ENCODE measurements around the gene COQ2.
A peak's percentile ranks its signal among the peaks of the same experiment; 100 is the strongest.
"Not testable (repeated sequence)": the region's sequence is repeated elsewhere in the genome, so short reads cannot be mapped to it uniquely, and the experiment has no call there.

COQ2 gene

GRCh38 chr4:83307920-83308319 is 23.3 kb upstream of the COQ2 start:
- H3K9me3 Mint-ChIP-seq, result no peaks in the 10 kb centered on the region
- CTCF ChIA-PET, result interaction anchor here (1.5 kb wide), 1 partner anchor 16 kb away, joined by 4 read pairs; no protein-coding TSS in a partner anchor
- H3K4me3 Mint-ChIP-seq, result no peak overlapping the region
- no peaks in the 10 kb centered on the region for H3K27me3 Mint-ChIP-seq
- H3K4me1 Mint-ChIP-seq, result no peaks in the 10 kb centered on the region
- H3K36me3 Mint-ChIP-seq, result peaks cover 54% of the 10 kb centered on the region
- DNase-seq, result no peak
- H3K27ac Mint-ChIP-seq, result no peak overlapping the region

- no peaks in the 10 kb centered on the region for H3K9me3 Mint-ChIP-seq
Observed at GRCh38 chr4:83305187-83305586, 20.6 kb upstream of the COQ2 start.

GRCh38 chr4:83297548-83298260 is 13.1 kb upstream of the COQ2 start:
- CTCF ChIA-PET, result interaction anchor here (1.2 kb wide), 1 partner anchor 29 kb away, joined by 3 read pairs; no protein-coding TSS in a partner anchor
- Mint-ChIP-seq H3K36me3 (peaks cover 36% of the 10 kb centered on the region), H3K27ac (peak overlapping the region; percentile 30), H3K27me3 (no peaks in the 10 kb centered on the region), H3K9me3 (no peaks in the 10 kb centered on the region), H3K4me3 (no peak overlapping the region), H3K4me1 (peaks cover 15% of the 10 kb centered on the region)
- DNase-seq, result no peak

More at GRCh38 chr4:83305187-83305586, 20.6 kb upstream of the COQ2 start:
- no peaks in the 10 kb centered on the region for H3K4me1 Mint-ChIP-seq
- no peak overlapping the region for H3K4me3 Mint-ChIP-seq
- H3K27ac Mint-ChIP-seq, result no peak overlapping the region
- CTCF ChIA-PET, result no interaction called here
- no peaks in the 10 kb centered on the region for H3K27me3 Mint-ChIP-seq
- peaks cover 55% of the 10 kb centered on the region for H3K36me3 Mint-ChIP-seq
- no peak for DNase-seq

- H3K4me1 Mint-ChIP-seq, result peaks cover 12% of the 10 kb centered on the region
- peak overlapping the region; percentile 4 for H3K27ac Mint-ChIP-seq
Observed at GRCh38 chr4:83293305-83294046, 8.9 kb upstream of the COQ2 start.

GRCh38 chr4:83290059-83290774 is 5.6 kb upstream of the COQ2 start:
- H3K27me3 Mint-ChIP-seq, CTCF ChIA-PET, H3K4me1 Mint-ChIP-seq, H3K9me3 Mint-ChIP-seq, DNase-seq, H3K27ac Mint-ChIP-seq, H3K4me3 Mint-ChIP-seq: not testable (repeated sequence)
- H3K36me3 Mint-ChIP-seq, result peaks cover 11% of the 10 kb centered on the region

More at GRCh38 chr4:83293305-83294046, 8.9 kb upstream of the COQ2 start:
- Mint-ChIP-seq H3K4me3 (no peak overlapping the region), H3K36me3 (peaks cover 22% of the 10 kb centered on the region), H3K27me3 (no peaks in the 10 kb centered on the region), H3K9me3 (peaks cover 6% of the 10 kb centered on the region)
- CTCF ChIA-PET, result interaction anchor here (1.6 to 2.6 kb wide), 3 partner anchors 9 to 95 kb away, joined by 3 to 9 read pairs (median 3); partner anchors contain the start of gene COQ2
- no peak for DNase-seq

GRCh38 chr4:83288381-83288780 is 3.8 kb upstream of the COQ2 start:
- CTCF ChIA-PET, H3K9me3 Mint-ChIP-seq, H3K27me3 Mint-ChIP-seq, H3K36me3 Mint-ChIP-seq, DNase-seq, H3K27ac Mint-ChIP-seq, H3K4me3 Mint-ChIP-seq: not testable (repeated sequence)
- H3K4me1 Mint-ChIP-seq, result peaks cover 18% of the 10 kb centered on the region

- Mint-ChIP-seq H3K27ac (peak overlapping the region; percentile 99), H3K4me1 (peaks cover 48% of the 10 kb centered on the region), H3K27me3 (no peaks in the 10 kb centered on the region), H3K36me3 (peaks cover 3% of the 10 kb centered on the region), H3K4me3 (peak overlapping the region; percentile 92), H3K9me3 (peaks cover 1% of the 10 kb centered on the region)
- DNase-seq, result peak; percentile 38
- CTCF ChIA-PET, result interaction anchor here (0.8 to 5.5 kb wide), 13 partner anchors 9 to 250 kb away, joined by 3 to 43 read pairs (median 6); partner anchors contain the start of genes COPS4, HELQ and MRPS18C
Observed at GRCh38 chr4:83285055-83285407, 433 bp upstream of the COQ2 start.

- H3K4me3 Mint-ChIP-seq, result peak overlapping the region; percentile 92
- CTCF ChIA-PET, result interaction anchor here (0.8 to 5.5 kb wide), 18 partner anchors 10 to 431 kb away, joined by 3 to 43 read pairs (median 4); partner anchors contain the start of genes COPS4, HELQ and MRPS18C
- peaks cover 50% of the 10 kb centered on the region for H3K4me1 Mint-ChIP-seq
- peaks cover 8% of the 10 kb centered on the region for H3K36me3 Mint-ChIP-seq
- H3K9me3 Mint-ChIP-seq, result no peaks in the 10 kb centered on the region
- H3K27ac Mint-ChIP-seq, result peak overlapping the region; percentile 85
- no peak for DNase-seq
- no peaks in the 10 kb centered on the region for H3K27me3 Mint-ChIP-seq
Observed at GRCh38 chr4:83283181-83283580, 1.4 kb downstream of the COQ2 start.

GRCh38 chr4:83282049-83282535 is 2.5 kb downstream of the COQ2 start:
- Mint-ChIP-seq H3K9me3 (no peaks in the 10 kb centered on the region), H3K27me3 (no peaks in the 10 kb centered on the region), H3K4me1 (peaks cover 54% of the 10 kb centered on the region), H3K27ac (no peak overlapping the region), H3K4me3 (no peak overlapping the region), H3K36me3 (peaks cover 8% of the 10 kb centered on the region)
- CTCF ChIA-PET, result interaction anchor here (0.6 to 5.5 kb wide), 15 partner anchors 11 to 430 kb away, joined by 3 to 43 read pairs (median 7); partner anchors contain the start of gene COPS4
- peak; percentile 73 for DNase-seq

GRCh38 chr4:83281307-83281706 is 3.3 kb downstream of the COQ2 start:
- no peak overlapping the region for H3K27ac Mint-ChIP-seq
- no peaks in the 10 kb centered on the region for H3K9me3 Mint-ChIP-seq
- H3K4me3 Mint-ChIP-seq, result no peak overlapping the region
- peaks cover 61% of the 10 kb centered on the region for H3K4me1 Mint-ChIP-seq
- H3K27me3 Mint-ChIP-seq, result no peaks in the 10 kb centered on the region
- H3K36me3 Mint-ChIP-seq, result peaks cover 11% of the 10 kb centered on the region
- CTCF ChIA-PET, result interaction anchor here (0.6 to 5.5 kb wide), 26 partner anchors 10 to 429 kb away, joined by 3 to 43 read pairs (median 5); partner anchors contain the start of gene COPS4
- DNase-seq, result no peak

GRCh38 chr4:83276299-83277040 is 8.1 kb downstream of the COQ2 start:
- H3K27ac Mint-ChIP-seq, result peak overlapping the region; percentile 53
- H3K4me3 Mint-ChIP-seq, result no peak overlapping the region
- H3K9me3 Mint-ChIP-seq, result no peaks in the 10 kb centered on the region
- no peak for DNase-seq
- CTCF ChIA-PET, result no interaction called here
- no peaks in the 10 kb centered on the region for H3K27me3 Mint-ChIP-seq
- H3K36me3 Mint-ChIP-seq, result peaks cover 38% of the 10 kb centered on the region
- H3K4me1 Mint-ChIP-seq, result peaks cover 27% of the 10 kb centered on the region

GRCh38 chr4:83273926-83274325 is 10.7 kb downstream of the COQ2 start:
- not testable (repeated sequence) for H3K27ac Mint-ChIP-seq, DNase-seq, H3K9me3 Mint-ChIP-seq, H3K4me3 Mint-ChIP-seq, H3K27me3 Mint-ChIP-seq
- H3K4me1 Mint-ChIP-seq, result peaks cover 14% of the 10 kb centered on the region
- peaks cover 42% of the 10 kb centered on the region for H3K36me3 Mint-ChIP-seq
- CTCF ChIA-PET, result interaction anchor here (0.9 to 1.0 kb wide), 2 partner anchors 161 to 222 kb away, joined by 4 read pairs; no protein-coding TSS in a partner anchor

GRCh38 chr4:83272900-83273299 is 11.7 kb downstream of the COQ2 start:
- no peak for DNase-seq
- no peak overlapping the region for H3K27ac Mint-ChIP-seq
- CTCF ChIA-PET, result interaction anchor here (0.6 to 3.4 kb wide), 3 partner anchors 9 to 160 kb away, joined by 3 to 33 read pairs (median 4); partner anchors contain the start of gene COQ2
- no peaks in the 10 kb centered on the region for H3K9me3 Mint-ChIP-seq
- peaks cover 17% of the 10 kb centered on the region for H3K4me1 Mint-ChIP-seq
- H3K27me3 Mint-ChIP-seq, result no peaks in the 10 kb centered on the region
- peaks cover 44% of the 10 kb centered on the region for H3K36me3 Mint-ChIP-seq
- no peak overlapping the region for H3K4me3 Mint-ChIP-seq

All from activated naive CD4-positive, alpha-beta T cell treated with anti-CD3 and anti-CD28 coated beads, Interleukin-2, amount 10 ng/mL, durations not matched to agents 7 days and 5 days (primary cell).